ENCODE measurements around the gene PRMT2. TPM values are rescaled to one million over a fixed set of nuclear protein-coding genes. Genes with fewer than 3 reads are reported as not detected.

Gene PRMT2
- polyA plus RNA-seq, 2 of the 4 experiments (the other 2 are of a cell fraction) = 69.2 to 75.1 TPM

DNA sequence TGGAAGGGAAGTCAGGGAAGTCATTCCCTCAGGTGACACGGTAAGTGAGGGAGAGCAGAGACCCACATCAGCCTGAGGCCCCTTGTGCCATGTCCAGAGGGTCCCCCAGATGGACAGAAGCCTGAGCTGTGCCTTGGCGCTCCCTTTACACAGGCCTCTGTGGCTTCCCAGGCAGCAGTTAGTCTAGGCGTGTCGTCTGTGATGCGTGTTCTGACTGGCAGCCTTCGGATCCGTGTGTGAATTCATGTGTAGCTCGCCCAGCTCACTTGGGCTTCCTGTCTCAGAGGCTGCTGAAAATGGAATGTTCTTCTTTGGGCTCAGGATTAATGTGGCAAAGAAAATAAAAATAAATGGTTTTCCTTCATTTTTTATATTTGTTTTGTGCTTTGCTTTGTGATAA, 28.3 kb downstream of the PRMT2 start:
- POLR2A ChIA-PET = no interaction called here
- Histone ChIP-seq H3K4me3 (no peak overlapping the region), H3K9me3 (no peaks in the 10 kb centered on the region), H3K4me1 (no peaks in the 10 kb centered on the region), H3K4me2 (no peak overlapping the region), H3K27ac (no peak overlapping the region)
- no peak for FAIRE-seq
- no peak for ATAC-seq
- TF ChIP-seq MYC (IDR thresholded peaks at IDR 0.05; ENCODE audit: borderline replicate concordance, low read length) (no peak), RNF2 (IDR thresholded peaks at IDR 0.05; ENCODE audit: borderline replicate concordance, low read depth) (no peak), RARB (CRISPR knock-in tag; IDR thresholded peaks at IDR 0.05) (no peak), ATOH8 (CRISPR knock-in tag; IDR thresholded peaks at IDR 0.05; ENCODE audit: low read depth) (no peak), FOXS1 (CRISPR knock-in tag; IDR thresholded peaks at IDR 0.05) (no peak), HMGXB4 (CRISPR knock-in tag; IDR thresholded peaks at IDR 0.05; ENCODE audit: borderline replicate concordance) (no peak), ESRRA (IDR thresholded peaks at IDR 0.05; ENCODE audit: borderline replicate concordance, low read length) (no peak), KDM5A (IDR thresholded peaks at IDR 0.05) (no peak), ZSCAN20 (CRISPR knock-in tag; IDR thresholded peaks at IDR 0.05) (no peak), BCL3 (IDR thresholded peaks at IDR 0.05) (no peak), BHLHE40 (IDR thresholded peaks at IDR 0.05; ENCODE audit: low read depth, low read length) (no peak), RFX5 (IDR thresholded peaks at IDR 0.05) (no peak), CBX8 (IDR thresholded peaks at IDR 0.05) (no peak), SREBF2 (IDR thresholded peaks at IDR 0.05) (no peak), HOXB13 (CRISPR knock-in tag; IDR thresholded peaks at IDR 0.05; ENCODE audit: low read depth) (no peak), POLR2AphosphoS2 (conservative IDR thresholded peaks at IDR 0.05; ENCODE audit: low read length) (no peak), HOXA7 (CRISPR knock-in tag; IDR thresholded peaks at IDR 0.05) (no peak)
- TF ChIP-seq, protein P1, sequence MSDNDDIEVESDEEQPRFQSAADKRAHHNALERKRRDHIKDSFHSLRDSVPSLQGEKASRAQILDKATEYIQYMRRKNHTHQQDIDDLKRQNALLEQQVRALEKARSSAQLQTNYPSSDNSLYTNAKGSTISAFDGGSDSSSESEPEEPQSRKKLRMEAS (IDR thresholded peaks at IDR 0.05) = no peak
- no peak for DNase-seq (ENCODE audit: low read depth in 1 of 2, low spot score in 1 of 2)
- WGBS (ENCODE audit: missing lambda C conversion rate) = 95% methylated on average over 7 of the region's 8 CpGs
- CTCF ChIA-PET = no interaction called here

DNA sequence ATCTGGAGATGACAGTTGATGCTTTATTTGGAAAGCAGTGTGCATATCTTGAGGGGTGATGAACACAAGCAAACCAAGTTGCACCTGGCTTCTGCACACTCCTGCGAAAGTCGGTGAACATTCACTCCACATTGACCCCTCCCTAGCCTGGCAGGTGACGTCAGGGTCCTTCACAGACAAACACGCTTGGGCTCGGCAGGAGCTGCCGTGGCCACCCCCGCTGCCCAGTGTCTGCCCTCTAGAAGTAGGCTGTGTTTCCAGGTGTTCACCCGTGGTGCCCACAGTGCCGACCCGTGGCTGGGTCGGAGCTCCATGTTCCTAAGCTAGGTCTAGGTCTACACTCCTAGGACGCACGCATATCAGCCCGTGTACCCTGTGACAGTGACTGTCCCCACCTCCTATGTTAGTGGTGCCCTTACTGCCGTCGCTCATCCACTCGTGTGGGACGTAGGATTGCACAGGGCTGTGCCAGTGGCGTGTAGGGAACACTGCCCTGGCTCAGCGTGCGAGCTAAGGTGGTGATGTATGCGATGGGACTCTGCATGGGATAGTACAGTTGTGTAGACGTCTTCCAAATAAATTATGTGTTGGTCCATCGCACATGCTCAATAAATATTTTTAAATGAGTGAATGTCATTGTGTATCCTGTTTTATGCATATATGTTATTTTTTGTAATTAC, 29.0 kb downstream of the PRMT2 start:
- Histone ChIP-seq H3K27ac (no peak overlapping the region), H3K4me3 (no peak overlapping the region), H3K4me2 (no peak overlapping the region), H3K9me3 (no peaks in the 10 kb centered on the region), H3K4me1 (no peaks in the 10 kb centered on the region)
- TF ChIP-seq EHMT2 (IDR thresholded peaks at IDR 0.05; ENCODE audit: low read depth) (no peak), NR3C1 (IDR thresholded peaks at IDR 0.05) (no peak), USF2 (IDR thresholded peaks at IDR 0.05) (no peak)
- ChIA-PET CTCF (no interaction called here), POLR2A (no interaction called here)
- no peak for ATAC-seq
- FAIRE-seq = no peak
- 96% methylated on average over 24 of the region's 24 CpGs for WGBS (ENCODE audit: missing lambda C conversion rate)
- no peak for DNase-seq (ENCODE audit: low read depth in 1 of 2, low spot score in 1 of 2)

Measured in A549 (cell line).